ENCODE results near the gene CD47. TPM values are rescaled to one million over a fixed set of nuclear protein-coding genes. Genes with fewer than 3 reads are reported as not detected.

CD47 gene
- total and polyA plus RNA-seq, 12 donors: 17.9 to 76.3 (median 47.6) TPM

DNA sequence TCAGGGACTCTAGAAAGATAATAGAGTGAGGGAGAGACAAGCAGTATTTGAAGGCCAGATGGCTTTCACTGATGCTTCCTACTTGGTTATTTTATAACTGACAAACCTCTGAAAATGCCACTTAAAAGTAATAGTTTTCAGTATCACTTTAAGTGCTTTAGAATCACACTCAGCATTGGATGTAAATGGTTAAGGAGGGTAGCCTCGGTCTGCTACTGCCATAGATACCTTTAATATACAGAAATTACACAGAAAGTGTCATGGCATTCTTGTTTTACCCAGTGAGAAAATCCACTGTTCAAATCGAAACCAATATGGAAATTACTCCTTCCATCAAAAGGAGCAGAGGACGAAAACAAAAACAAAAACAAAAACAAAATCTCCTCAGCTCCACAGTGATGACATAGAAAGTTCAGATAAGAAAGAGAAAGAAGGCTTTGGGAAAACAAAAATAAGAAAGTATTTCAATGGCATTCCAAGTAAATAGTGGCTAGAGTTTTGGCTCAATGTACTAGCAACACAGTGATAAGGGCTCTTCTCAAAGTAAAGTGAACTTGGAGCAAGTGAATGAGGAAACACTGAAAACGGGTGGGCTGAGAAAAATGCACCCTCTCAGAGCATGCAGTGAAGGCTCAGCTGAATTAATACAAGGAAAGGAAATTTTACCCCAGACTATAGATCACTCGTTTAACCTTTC is 43.2 kb upstream of the CD47 start:
- Histone ChIP-seq H3K4me1 (peaks cover 0 to 43% (median 7%) of the 10 kb centered on the region in 9 donors), H3K4me3 (no peak overlapping the region), H3K36me3 (no peaks in the 10 kb centered on the region), H3K27ac (peak overlapping the region in 1 of 10 donors; percentile 24), H3K27me3 (no peaks in the 10 kb centered on the region), H3K9me3 (no peaks in the 10 kb centered on the region)
- no peak for DNase-seq
- no peak for ATAC-seq
- 63 to 75% methylated on average over 5 of the region's 5 CpGs for WGBS, 2 donors
- intact Hi-C loops (cut with DNase I): no loop called here
- no peak for TF ChIP-seq CTCF (IDR thresholded peaks at IDR 0.05)

- Histone ChIP-seq H3K4me3 (peak overlapping the region in 1 of 10 donors; percentile 2), H3K27ac (no peak overlapping the region), H3K36me3 (no peaks in the 10 kb centered on the region), H3K27me3 (no peaks in the 10 kb centered on the region), H3K9me3 (no peaks in the 10 kb centered on the region), H3K4me1 (peaks cover 0 to 45% (median 7%) of the 10 kb centered on the region in 9 donors)
- DNase-seq (no peak), ATAC-seq (no peak)
- no peak for TF ChIP-seq CTCF (IDR thresholded peaks at IDR 0.05)
- intact Hi-C loops (cut with DNase I): no loop called here
Measured at GRCh38 chr3:108133048-108133369, 42.2 kb upstream of the CD47 start.

GRCh38 chr3:108131475-108132134 is 40.8 kb upstream of the CD47 start:
- Histone ChIP-seq H3K9me3 (no peaks in the 10 kb centered on the region), H3K4me3 (no peak overlapping the region), H3K4me1 (peaks cover 0 to 57% (median 7%) of the 10 kb centered on the region in 9 donors), H3K36me3 (no peaks in the 10 kb centered on the region), H3K27me3 (no peaks in the 10 kb centered on the region), H3K27ac (peak overlapping the region in 1 of 10 donors; percentile 53)
- ATAC-seq (no peak), DNase-seq (no peak)
- TF ChIP-seq CTCF (IDR thresholded peaks at IDR 0.05): no peak
- 87 to 89% methylated on average over 9 of the region's 9 CpGs for WGBS, 2 donors
- intact Hi-C loops (cut with DNase I): no loop called here

DNA sequence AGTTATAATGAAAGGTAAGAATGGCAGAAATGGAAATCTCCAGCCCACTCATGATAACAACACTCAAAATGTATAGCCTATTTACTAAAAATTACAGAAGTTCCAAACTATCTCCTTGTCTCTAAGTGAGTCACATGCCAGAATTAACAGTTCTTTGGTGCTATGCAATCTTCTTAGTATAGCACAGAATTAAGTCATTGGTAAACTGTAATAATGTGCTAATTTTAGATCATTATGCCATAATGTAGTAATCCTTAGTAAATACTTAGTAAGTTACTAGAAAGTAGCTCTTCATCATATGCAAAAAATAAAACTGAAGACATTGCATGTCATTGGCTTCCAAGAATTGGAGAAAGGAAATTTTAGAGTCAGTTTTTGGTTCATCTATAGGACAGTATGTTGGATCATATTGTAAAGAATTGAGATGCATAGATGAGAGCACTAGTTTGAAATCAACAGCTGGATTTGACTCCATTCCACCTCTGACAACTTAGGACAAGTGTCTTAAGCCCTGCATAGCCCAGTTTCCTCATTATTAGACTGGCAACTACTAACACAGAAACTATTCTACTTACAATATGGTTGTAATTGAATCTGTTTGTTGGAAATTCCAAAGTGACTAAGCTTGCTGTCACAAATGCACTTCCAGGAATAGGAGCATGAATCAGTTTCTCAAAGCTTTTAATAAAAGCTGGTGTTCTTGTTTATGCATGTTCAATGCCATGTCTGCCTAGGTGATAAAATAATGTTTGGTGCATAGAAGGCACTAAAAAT is 40.1 kb upstream of the CD47 start:
- Histone ChIP-seq H3K27me3 (no peaks in the 10 kb centered on the region), H3K9me3 (no peaks in the 10 kb centered on the region), H3K36me3 (no peaks in the 10 kb centered on the region), H3K4me3 (no peak overlapping the region), H3K27ac (peak overlapping the region in 2 of 10 donors; percentile 27 to 53), H3K4me1 (peaks cover 0 to 61% (median 7%) of the 10 kb centered on the region in 9 donors)
- intact Hi-C loops (cut with DNase I): no loop called here
- no peak for TF ChIP-seq CTCF (IDR thresholded peaks at IDR 0.05)
- ATAC-seq: peak in 6 of 8 donors; percentile 45 to 90 (median 83)
- no peak for DNase-seq
